Glutamatergic neuron (in vitro differentiated cells): ENCODE measurements around the gene NCOA7. TPM values are rescaled to one million over a fixed set of nuclear protein-coding genes. Genes with fewer than 3 reads are reported as not detected.

Source experiments
- DNase-seq: peaks from one replicate; pipeline ENCODE4 v3.0.0; 2022
- H3K27ac Mint-ChIP-seq: one replicate; pipeline ENCODE4 v1.8.0; 2020; ENCODE audit warnings: mild to moderate bottlenecking, mixed read lengths, inconsistent platforms; ENCODE audit not compliant: unreplicated experiment
- H3K27me3 Mint-ChIP-seq: one replicate; pipeline ENCODE4 v1.8.0; 2020; ENCODE audit warnings: mild to moderate bottlenecking, moderate library complexity, mixed read lengths, inconsistent platforms; ENCODE audit not compliant: unreplicated experiment
- H3K36me3 Mint-ChIP-seq: one replicate; pipeline ENCODE4 v1.8.0; 2020; ENCODE audit warnings: mild to moderate bottlenecking, mixed read lengths, inconsistent platforms; ENCODE audit not compliant: unreplicated experiment
- H3K4me1 Mint-ChIP-seq: one replicate; pipeline ENCODE4 v1.8.0; 2020; ENCODE audit warnings: mild to moderate bottlenecking, low read depth, mixed read lengths, inconsistent platforms; ENCODE audit not compliant: unreplicated experiment
- H3K4me3 Mint-ChIP-seq: one replicate; pipeline ENCODE4 v1.8.0; 2020; ENCODE audit warnings: mild to moderate bottlenecking, mixed read lengths, inconsistent platforms; ENCODE audit not compliant: unreplicated experiment
- H3K9me3 Mint-ChIP-seq: one replicate; pipeline ENCODE4 v1.8.0; 2020; ENCODE audit warnings: mild to moderate bottlenecking, moderate library complexity, mixed read lengths, inconsistent platforms; ENCODE audit not compliant: unreplicated experiment
- total RNA-seq: library from RNA; stranded (reverse); fragmentation: NEBNext Ultra II Directional; extraction: Animal tissue kit (Norgen Biotek cat#: 25700); gene quantifications from one replicate; pipeline ENCODE4 v1.2.1, GENCODE V29; 2021; ENCODE audit not compliant: unreplicated experiment
- TF ChIP-seq, protein P1 (sequence below): fragments of 200-600 bp; sonication (generic); IDR thresholded peaks from one replicate; pipeline ENCODE4 v1.5.0; 2021; ENCODE audit not compliant: partially characterized antibody, unreplicated experiment

Gene NCOA7
- total RNA-seq, 1 donor from 2014 or later: 23.5 TPM

- no peak overlapping the region for H3K27ac Mint-ChIP-seq
- peaks cover 7% of the 10 kb centered on the region for H3K27me3 Mint-ChIP-seq
- H3K36me3 Mint-ChIP-seq: no peaks in the 10 kb centered on the region
- DNase-seq: no peak
- H3K4me3 Mint-ChIP-seq: no peak overlapping the region
- TF ChIP-seq, protein P1, sequence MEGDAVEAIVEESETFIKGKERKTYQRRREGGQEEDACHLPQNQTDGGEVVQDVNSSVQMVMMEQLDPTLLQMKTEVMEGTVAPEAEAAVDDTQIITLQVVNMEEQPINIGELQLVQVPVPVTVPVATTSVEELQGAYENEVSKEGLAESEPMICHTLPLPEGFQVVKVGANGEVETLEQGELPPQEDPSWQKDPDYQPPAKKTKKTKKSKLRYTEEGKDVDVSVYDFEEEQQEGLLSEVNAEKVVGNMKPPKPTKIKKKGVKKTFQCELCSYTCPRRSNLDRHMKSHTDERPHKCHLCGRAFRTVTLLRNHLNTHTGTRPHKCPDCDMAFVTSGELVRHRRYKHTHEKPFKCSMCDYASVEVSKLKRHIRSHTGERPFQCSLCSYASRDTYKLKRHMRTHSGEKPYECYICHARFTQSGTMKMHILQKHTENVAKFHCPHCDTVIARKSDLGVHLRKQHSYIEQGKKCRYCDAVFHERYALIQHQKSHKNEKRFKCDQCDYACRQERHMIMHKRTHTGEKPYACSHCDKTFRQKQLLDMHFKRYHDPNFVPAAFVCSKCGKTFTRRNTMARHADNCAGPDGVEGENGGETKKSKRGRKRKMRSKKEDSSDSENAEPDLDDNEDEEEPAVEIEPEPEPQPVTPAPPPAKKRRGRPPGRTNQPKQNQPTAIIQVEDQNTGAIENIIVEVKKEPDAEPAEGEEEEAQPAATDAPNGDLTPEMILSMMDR: no peak
- H3K4me1 Mint-ChIP-seq: peaks cover 4% of the 10 kb centered on the region
- H3K9me3 Mint-ChIP-seq: peaks cover 12% of the 10 kb centered on the region
These were observed 2.5 kb downstream of the NCOA7 start for GRCh38 chr6:125793280-125793679.

DNA sequence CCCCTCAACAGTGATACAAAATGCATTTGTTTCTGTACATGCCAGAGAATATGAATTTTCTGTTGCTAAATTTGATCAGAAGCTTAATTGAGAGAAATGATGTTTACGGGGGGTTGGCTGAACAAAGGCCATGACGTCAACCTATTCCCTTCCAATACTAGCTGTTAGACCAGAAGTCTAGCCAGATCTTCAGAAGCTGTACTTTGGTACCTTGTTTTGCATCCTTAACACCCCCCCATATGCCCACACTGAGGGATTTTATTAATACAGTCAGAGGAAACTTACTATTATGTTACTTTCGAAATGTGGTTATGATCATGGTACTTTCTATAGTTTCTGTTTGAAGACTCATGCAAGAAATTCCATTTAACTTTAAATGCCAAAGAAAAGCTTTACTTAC is 3.1 kb downstream of the NCOA7 start:
- Mint-ChIP-seq H3K4me1 (peaks cover 4% of the 10 kb centered on the region), H3K27me3 (peaks cover 7% of the 10 kb centered on the region), H3K36me3 (no peaks in the 10 kb centered on the region), H3K4me3 (no peak overlapping the region), H3K9me3 (peaks cover 12% of the 10 kb centered on the region), H3K27ac (no peak overlapping the region)
- TF ChIP-seq, protein P1: no peak
- no peak for DNase-seq

- DNase-seq: no peak
- Mint-ChIP-seq H3K4me1 (peaks cover 5% of the 10 kb centered on the region), H3K36me3 (no peaks in the 10 kb centered on the region), H3K9me3 (peaks cover 9% of the 10 kb centered on the region), H3K27ac (no peak overlapping the region), H3K4me3 (no peak overlapping the region), H3K27me3 (peaks cover 7% of the 10 kb centered on the region)
- TF ChIP-seq, protein P1: no peak
These were observed 3.8 kb downstream of the NCOA7 start for GRCh38 chr6:125794342-125795137.

- no peaks in the 10 kb centered on the region for H3K36me3 Mint-ChIP-seq
- TF ChIP-seq, protein P1: no peak
- H3K4me3 Mint-ChIP-seq: no peak overlapping the region
- H3K27ac Mint-ChIP-seq: no peak overlapping the region
- no peak for DNase-seq
- peaks cover 5% of the 10 kb centered on the region for H3K9me3 Mint-ChIP-seq
- H3K27me3 Mint-ChIP-seq: peaks cover 4% of the 10 kb centered on the region
- H3K4me1 Mint-ChIP-seq: peaks cover 5% of the 10 kb centered on the region
These were observed 4.5 kb downstream of the NCOA7 start for GRCh38 chr6:125795301-125795700.

GRCh38 chr6:125797120-125797885 is 6.5 kb downstream of the NCOA7 start:
- peak overlapping the region; percentile 65 for H3K27ac Mint-ChIP-seq
- TF ChIP-seq, protein P1: no peak
- H3K27me3 Mint-ChIP-seq: peaks cover 2% of the 10 kb centered on the region
- H3K36me3 Mint-ChIP-seq: no peaks in the 10 kb centered on the region
- no peak for DNase-seq
- H3K4me3 Mint-ChIP-seq: no peak overlapping the region
- H3K4me1 Mint-ChIP-seq: peaks cover 5% of the 10 kb centered on the region
- H3K9me3 Mint-ChIP-seq: no peaks in the 10 kb centered on the region
